Fibroblast of skin of left quadriceps (primary cell): ENCODE data around the gene GRHL1.

ENCODE experiments used
- DNase-seq, 2 experiments: peaks; one replicate each; pipeline ENCODE4 v3.0.0-alpha.2; 2013; ENCODE audit warnings: low read depth in 2 of 2

The GRHL1 gene

DNA sequence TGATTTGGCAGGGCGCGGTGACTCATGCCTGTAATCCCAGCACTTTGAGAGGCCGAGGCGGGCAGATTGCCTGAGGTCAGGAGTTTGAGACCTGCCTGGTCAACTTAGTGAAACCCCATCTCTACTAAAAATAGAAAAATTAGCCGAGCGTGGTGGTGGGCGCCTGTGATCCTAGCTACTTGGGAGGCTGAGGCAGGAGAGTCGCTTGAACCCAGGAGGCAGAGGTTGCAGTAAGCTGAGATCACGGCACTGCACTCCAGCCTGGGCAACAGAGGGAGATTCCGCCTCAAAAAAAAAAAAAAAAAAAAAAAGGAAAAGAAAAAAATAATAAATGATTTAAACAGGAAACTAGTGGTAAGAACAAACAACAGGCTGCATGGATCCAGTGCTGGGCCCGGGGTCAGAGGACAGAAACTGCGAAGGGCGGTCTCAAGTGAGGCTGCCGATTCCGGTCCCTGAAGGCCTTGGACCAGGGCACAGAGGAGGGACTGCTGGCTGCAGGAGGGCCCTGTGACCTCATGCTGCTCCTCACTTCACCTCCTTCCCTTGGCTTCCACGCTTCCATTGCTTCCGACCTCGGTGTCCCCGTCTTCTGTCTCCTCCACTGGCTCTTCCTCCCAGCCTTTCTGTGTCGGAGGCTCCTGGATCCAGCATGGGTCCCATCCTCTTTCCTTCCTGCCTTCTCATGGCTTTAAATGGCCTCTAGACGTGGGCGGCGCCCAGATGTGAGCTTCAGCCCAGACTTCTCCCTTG lies 2.1 kb upstream of the GRHL1 start:
- DNase-seq = no peak

GRCh38 chr2:9949992-9950520 lies 1.4 kb upstream of the GRHL1 start:
- DNase-seq = no peak

DNA sequence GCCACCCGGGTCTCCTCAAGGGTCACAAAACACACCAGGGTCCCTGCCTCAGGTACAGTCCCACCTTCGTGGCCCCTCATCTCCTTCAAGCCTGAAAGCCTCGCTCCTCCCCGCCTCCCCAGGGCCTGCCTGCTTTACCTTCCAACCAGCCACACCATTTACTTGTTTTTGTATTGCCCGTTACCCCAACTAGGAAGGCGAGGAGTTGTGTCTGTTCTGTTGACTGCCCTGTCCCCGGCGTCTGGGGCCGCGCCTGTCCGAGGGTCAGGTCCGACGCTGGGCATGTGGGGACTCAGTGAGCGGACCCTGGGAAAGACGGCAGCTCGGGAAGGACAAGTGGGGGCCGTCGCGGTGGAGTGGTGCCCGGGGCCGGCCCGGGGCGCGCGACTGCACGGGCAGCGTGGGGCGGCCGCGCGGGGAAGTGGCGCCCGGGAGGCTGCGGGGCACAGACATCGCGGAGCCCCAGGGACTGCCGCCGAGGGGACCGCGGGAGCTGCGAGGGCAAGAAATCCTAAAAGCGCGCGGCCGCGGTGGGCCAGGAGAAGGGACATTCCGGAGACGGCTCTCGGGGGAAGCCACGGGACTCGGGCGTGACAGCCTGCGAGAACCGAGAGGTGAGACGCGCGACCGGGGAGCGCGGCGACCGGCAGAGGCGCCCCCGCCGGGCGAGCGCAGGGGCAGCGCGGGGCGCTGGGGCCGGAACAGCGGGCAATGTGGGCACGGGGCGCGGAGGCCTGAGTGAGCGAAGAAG lies 797 bp upstream of the GRHL1 start:
- no peak for DNase-seq

- no peak for DNase-seq
Observed at GRCh38 chr2:9951272-9951521, 296 bp upstream of the GRHL1 start.

DNA sequence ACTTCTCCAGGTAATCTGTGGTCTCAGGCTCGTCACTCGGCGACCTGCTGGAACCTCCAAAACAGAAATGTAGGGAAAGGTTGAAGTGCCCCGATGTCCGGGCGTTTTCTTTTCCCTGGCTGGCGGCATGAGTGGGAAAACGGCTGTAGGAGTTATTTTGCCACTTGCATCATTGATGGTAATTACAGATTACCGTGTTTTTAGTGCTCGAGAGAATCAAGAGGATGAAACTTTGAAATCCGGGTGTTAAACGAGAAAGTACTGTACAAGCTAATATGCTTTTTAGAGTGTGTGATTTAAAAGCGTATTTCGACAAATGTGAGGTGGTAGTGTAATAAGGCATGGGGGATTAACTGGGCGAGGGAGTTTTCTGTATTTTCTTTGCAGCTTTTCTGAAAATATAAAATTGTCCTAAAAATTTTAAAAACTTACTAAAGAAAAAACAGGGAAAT lies 819 bp downstream of the GRHL1 start:
- no peak for DNase-seq

DNA sequence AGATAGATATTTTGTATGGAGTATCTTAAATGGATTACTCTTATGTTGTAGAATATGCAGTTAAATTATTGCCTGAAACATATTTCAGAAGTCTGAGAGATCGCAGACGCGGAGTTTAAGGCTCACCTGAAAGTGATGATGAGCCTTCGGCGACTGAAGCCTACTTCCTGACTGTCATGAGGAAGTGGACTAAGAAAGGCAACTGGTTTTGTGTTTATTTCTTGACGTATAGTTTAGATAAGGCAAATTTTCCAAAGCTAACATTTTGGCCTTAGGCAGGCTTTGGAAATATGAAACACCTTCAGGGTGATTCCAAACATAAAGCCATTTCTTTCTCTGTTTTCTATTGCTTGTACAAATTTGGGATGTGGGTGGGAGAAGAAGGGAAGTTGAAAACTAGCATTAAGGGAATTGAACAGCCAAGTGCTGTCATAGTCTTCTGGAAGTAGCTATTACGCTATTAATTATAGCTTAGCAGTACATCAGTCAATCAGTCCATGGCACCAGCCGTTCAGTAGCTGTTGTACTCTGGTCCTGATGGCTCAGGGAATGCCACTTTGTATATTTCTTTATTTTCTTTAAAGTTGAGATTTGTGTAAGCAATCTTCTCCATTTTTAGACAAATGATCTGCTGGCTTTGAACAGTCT lies 1.5 kb downstream of the GRHL1 start:
- DNase-seq = no peak

- no peak for DNase-seq
Observed at GRCh38 chr2:9954136-9954535, 2.6 kb downstream of the GRHL1 start.

DNA sequence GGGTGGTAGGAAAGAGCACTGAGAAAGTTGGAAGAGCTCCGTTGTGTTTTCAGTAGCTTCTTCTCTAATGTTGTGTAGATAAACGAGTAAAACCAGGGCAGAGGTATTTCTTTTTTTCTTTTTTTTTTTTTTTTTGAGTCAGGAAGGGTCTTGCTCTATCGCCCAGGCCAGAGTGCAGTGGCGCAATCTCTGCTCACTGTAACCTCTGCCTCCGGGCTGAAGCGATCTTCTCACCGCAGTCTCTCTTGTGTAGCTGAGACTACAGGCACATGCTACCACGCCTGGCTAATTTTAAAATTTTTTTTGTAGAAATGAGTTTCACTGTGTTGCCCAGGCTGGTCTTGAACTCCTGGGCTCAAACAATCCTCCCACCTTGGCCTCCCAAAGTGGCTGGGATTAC lies 6.6 kb downstream of the GRHL1 start:
- no peak for DNase-seq

DNA sequence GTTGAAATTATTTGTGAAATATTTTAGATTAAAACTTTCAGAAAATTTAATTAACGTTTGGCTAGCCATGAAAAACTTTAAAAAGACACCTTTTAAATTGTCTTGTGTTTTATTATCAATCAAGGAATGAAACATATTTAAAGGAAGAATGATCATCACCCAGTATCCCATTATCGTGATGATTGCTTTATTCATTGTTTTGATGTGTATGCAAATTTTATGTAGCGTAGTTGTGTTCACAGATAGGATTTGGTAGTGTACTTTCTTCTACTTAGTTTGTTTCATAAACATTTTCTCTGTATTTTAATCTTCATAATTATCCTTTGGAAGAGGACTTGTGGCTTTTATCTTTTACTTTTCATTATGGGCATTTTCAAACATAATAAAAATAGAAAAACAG lies 7.8 kb downstream of the GRHL1 start:
- no peak for DNase-seq

- no peak for DNase-seq
Observed at GRCh38 chr2:9961013-9961412, 9.5 kb downstream of the GRHL1 start.

- DNase-seq = no peak
Observed at GRCh38 chr2:9964334-9964980, 13.0 kb downstream of the GRHL1 start.

DNA sequence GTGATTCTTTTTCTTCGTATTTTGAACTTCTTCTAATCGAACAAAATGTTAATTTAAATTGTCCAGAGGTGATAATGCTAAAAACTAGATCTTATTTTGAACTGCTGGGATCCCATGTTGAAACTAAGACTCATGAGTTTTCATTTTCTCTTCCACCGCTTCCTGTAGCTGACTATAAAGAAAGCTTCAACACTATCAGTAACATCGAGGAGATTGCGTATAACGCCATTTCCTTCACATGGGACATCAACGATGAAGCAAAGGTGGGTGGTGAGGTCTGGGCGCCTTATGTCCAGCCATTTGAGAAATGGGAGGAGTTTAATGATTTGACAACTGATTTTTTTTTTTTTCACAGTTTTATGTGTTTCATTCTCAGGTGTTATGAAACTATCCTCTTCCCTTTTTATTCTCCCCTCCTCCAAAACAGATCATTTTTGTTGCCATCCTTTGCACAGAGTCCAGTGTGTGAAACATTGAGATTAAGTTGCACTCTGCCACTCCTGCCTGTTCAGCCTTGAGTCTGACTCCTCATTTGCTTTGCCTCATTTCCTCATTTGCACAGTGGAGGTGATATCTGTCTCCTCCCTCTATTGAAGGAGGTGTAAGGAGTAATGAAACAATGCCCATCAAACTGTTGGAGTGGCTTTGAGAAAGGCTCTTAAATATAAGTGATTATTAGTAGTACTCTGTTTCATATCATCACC lies 13.8 kb downstream of the GRHL1 start:
- DNase-seq = no peak

- DNase-seq = no peak
Observed at GRCh38 chr2:9966491-9967022, 15.1 kb downstream of the GRHL1 start.

DNA sequence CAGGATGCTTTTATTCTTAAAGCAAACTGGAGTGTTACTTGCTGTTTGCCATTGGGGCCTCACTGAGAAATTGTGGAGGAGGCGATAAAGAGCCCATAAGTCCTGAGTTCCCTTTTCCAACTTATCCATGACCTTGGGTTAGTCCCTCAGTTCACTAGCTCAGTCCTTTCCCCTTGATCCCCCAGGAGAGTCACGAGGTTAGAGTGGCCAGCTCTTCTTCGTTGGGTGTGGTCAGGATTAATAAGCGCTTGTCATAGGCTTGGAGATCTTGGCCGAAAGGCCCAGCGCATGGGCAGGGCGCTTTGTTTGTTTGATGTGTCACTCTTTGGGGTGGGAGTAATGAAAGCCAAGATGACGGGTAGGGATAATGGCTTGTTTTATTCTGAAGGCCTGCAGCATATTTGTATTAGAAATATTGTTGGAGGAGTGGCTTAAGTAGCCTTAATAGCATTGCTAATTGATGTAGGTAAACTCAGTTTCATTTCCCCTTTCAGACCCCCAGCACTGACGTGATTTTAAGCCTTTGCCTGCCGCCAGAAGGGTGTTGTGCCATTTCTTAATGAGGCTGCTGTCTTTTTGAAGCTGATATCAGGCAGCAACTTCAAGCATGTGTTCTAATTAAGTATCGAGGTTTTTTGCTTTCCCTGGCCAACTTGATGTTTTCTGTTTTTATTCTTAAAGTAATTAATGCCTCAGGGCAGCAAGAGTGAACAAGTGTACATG lies 15.7 kb downstream of the GRHL1 start:
- no peak for DNase-seq

- no peak for DNase-seq
Observed at GRCh38 chr2:9968553-9969497, 17.3 kb downstream of the GRHL1 start.

GRCh38 chr2:9970200-9971044 lies 18.9 kb downstream of the GRHL1 start:
- no peak for DNase-seq

DNA sequence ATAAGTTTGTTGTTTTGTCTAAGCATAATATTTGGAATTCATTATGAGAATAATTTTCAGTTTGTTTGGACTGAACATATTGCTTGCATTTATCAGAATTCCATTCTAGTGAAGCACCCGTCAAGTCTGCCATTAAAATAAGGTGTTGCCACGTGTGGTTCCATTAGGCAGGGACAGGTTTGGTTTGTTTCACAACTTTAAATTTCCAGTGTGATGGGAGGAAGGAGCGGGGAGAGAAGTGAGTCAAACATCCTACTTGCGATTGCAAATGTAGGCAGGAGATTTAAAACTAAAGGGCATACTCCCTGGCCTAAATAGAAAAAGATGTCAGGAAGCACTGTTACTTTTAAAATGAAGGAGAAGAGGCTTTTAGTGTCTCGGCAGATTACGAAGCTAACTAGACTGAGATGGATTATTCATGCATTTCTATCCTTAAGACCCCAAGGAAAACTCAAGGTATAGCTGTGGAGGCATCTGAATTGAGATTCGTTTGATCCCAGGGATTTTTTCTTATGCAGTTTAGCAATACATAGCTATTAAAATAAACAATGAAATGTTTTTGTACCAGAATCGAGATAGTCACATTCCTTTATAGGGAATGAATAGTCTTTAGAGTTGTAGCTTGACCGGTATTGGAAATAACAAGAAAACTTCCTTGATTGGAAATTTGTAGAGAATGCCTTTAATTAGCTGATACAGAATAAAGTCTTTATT lies 19.8 kb downstream of the GRHL1 start:
- no peak for DNase-seq

DNA sequence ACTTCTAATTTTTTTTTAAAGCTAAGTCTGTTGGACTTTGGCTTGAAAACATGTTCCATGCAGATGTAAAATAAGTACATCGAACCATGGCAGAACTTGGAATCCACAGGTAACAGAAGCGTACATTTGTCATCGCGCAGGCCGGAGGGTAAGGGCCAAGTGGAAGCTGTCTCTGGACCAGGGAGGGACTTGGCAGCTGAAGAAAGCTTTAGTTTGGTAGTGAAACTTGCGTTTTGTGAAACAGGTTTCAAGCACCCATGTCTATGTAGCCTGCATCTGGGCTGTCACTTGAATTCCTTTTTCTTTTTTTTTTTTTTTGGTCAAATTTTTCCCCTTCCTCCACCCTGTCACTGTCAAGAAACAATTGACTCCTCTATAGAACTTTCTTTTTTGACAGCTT lies 20.4 kb downstream of the GRHL1 start:
- no peak for DNase-seq
